ENCODE data around the gene GULP1. TPM values are rescaled to one million over a fixed set of nuclear protein-coding genes. Genes with fewer than 3 reads are reported as not detected.

Gene GULP1
- total and polyA plus RNA-seq, 7 donors, result 3.5 to 56.1 (median 50.9) TPM

DNA sequence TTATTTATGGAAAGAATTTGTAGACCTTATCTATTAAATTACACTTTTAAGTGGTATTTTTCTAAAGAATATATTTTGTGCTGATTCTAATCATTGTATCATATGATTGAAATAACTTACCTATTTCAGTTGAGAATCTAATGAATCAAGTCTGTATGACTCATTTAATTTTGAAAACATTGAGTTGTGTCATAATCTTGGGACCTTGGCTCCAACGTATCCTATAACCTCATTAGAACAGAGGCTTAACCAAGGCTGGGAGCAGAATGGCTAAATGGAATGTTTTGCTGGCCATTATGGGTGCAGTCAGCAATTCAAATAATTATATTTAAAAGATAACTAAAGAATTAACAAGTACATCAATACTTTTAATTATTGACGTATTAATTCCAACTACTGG lies 19.6 kb upstream of the GULP1 start:
- no peak overlapping the region for H3K4me3 ChIP-seq
- H3K36me3 ChIP-seq, result no peaks in the 10 kb centered on the region
- intact Hi-C loops (cut with DNase I), result no loop called here
- H3K4me1 ChIP-seq, result no peaks in the 10 kb centered on the region
- no peak overlapping the region for H3K27ac ChIP-seq
- 87 to 92% methylated on average over 2 of the region's 2 CpGs for WGBS, 2 donors
- DNase-seq, result no peak
- H3K9me3 ChIP-seq, result no peaks in the 10 kb centered on the region
- H3K27me3 ChIP-seq, result no peaks in the 10 kb centered on the region
- TF ChIP-seq, protein P1, sequence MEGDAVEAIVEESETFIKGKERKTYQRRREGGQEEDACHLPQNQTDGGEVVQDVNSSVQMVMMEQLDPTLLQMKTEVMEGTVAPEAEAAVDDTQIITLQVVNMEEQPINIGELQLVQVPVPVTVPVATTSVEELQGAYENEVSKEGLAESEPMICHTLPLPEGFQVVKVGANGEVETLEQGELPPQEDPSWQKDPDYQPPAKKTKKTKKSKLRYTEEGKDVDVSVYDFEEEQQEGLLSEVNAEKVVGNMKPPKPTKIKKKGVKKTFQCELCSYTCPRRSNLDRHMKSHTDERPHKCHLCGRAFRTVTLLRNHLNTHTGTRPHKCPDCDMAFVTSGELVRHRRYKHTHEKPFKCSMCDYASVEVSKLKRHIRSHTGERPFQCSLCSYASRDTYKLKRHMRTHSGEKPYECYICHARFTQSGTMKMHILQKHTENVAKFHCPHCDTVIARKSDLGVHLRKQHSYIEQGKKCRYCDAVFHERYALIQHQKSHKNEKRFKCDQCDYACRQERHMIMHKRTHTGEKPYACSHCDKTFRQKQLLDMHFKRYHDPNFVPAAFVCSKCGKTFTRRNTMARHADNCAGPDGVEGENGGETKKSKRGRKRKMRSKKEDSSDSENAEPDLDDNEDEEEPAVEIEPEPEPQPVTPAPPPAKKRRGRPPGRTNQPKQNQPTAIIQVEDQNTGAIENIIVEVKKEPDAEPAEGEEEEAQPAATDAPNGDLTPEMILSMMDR (IDR thresholded peaks at IDR 0.05), result no peak
- TF ChIP-seq POLR2AphosphoS5 (IDR thresholded peaks at IDR 0.05), result no peak
- TF ChIP-seq EP300 (IDR thresholded peaks at IDR 0.05), result no peak
- TF ChIP-seq POLR2A (IDR thresholded peaks at IDR 0.05), result no peak

DNA sequence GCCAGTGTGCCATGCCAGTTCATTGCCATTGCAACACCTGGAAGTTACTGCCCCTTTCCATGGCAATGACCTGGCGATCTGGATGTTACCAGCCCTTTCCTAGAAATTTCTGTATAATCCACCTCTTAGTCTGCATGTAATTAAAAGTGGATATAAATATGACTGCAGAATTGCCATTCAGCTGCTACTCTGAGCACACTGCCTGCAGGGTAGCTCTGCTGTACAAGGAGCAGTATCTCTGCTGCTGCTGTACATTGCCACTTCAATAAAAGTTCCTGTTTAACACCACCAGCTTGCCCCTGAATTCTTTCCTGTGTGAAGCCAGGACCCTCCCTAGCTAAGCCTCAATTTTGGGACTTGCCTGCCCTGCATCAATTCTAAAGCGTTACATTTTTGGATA lies 17.4 kb upstream of the GULP1 start:
- WGBS, 2 donors, result 71 to 83% methylated on average over 2 of the region's 2 CpGs
- H3K27ac ChIP-seq, result no peak overlapping the region

DNA sequence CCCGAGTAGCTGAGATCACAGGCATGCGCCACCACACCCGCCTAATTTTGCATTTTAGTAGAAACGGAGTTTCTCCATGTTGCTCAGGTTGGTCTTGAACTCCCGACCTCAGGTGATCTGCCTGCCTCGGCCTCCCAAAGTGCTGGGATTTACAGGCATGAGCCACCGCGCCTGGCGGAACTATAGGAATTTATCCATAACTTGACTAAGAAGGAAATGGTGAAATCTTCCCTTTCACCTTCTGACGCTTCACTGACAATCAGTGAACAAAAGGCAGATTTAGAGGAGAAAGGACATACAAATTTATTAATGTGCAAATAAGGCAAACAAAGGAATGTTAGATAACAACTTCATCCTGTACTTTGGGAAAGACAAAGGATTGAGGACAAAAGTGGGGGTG lies 15.4 kb upstream of the GULP1 start:
- Histone ChIP-seq H3K4me3 (no peak overlapping the region), H3K9me3 (no peaks in the 10 kb centered on the region), H3K27me3 (no peaks in the 10 kb centered on the region), H3K36me3 (no peaks in the 10 kb centered on the region), H3K27ac (no peak overlapping the region), H3K4me1 (no peaks in the 10 kb centered on the region)
- 89 to 92% methylated on average over 10 of the region's 10 CpGs for WGBS, 2 donors
- intact Hi-C loops (cut with DNase I), result no loop called here
- no peak for DNase-seq
- TF ChIP-seq EP300 (IDR thresholded peaks at IDR 0.05) (no peak), POLR2AphosphoS5 (IDR thresholded peaks at IDR 0.05) (no peak), POLR2A (IDR thresholded peaks at IDR 0.05) (no peak)
- TF ChIP-seq, protein P1 (IDR thresholded peaks at IDR 0.05), result no peak

More for the DNA sequence above, 17.4 kb upstream of the GULP1 start:
- no peak overlapping the region for H3K4me3 ChIP-seq
- H3K9me3 ChIP-seq, result no peaks in the 10 kb centered on the region
- no peaks in the 10 kb centered on the region for H3K27me3 ChIP-seq
- no peaks in the 10 kb centered on the region for H3K36me3 ChIP-seq
- DNase-seq, result no peak
- TF ChIP-seq EP300 (IDR thresholded peaks at IDR 0.05) (no peak), POLR2AphosphoS5 (IDR thresholded peaks at IDR 0.05) (no peak), POLR2A (IDR thresholded peaks at IDR 0.05) (no peak)
- TF ChIP-seq, protein P1 (IDR thresholded peaks at IDR 0.05), result no peak
- H3K4me1 ChIP-seq, result no peaks in the 10 kb centered on the region
- intact Hi-C loops (cut with DNase I), result no loop called here

DNA sequence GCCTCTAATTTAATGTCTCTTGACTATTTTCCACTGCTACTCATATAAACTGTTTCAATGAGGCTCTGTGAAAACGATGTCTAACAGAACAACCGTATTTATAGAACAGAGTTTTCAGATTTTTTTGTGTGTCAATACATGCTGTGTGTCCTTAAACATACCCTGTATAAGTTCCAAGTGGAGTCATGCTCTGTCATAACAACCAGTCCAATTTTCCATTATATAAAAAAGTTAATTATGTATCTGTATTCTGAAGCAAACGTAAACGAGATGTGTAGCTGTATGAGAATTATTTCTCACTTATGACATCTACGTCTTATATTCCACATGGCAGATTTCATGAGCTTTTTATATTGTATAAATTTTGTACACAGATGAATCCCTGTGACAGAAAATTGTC lies 13.9 kb upstream of the GULP1 start:
- DNase-seq, result no peak
- Histone ChIP-seq H3K9me3 (no peaks in the 10 kb centered on the region), H3K36me3 (no peaks in the 10 kb centered on the region), H3K27ac (no peak overlapping the region), H3K4me1 (no peaks in the 10 kb centered on the region), H3K4me3 (no peak overlapping the region), H3K27me3 (no peaks in the 10 kb centered on the region)
- intact Hi-C loops (cut with DNase I), result no loop called here
- TF ChIP-seq, protein P1 (IDR thresholded peaks at IDR 0.05), result no peak
- no peak for TF ChIP-seq POLR2AphosphoS5 (IDR thresholded peaks at IDR 0.05)
- TF ChIP-seq POLR2A (IDR thresholded peaks at IDR 0.05), result no peak
- TF ChIP-seq EP300 (IDR thresholded peaks at IDR 0.05), result no peak
- WGBS, 2 donors, result 61 to 85% methylated on average over 5 of the region's 5 CpGs

DNA sequence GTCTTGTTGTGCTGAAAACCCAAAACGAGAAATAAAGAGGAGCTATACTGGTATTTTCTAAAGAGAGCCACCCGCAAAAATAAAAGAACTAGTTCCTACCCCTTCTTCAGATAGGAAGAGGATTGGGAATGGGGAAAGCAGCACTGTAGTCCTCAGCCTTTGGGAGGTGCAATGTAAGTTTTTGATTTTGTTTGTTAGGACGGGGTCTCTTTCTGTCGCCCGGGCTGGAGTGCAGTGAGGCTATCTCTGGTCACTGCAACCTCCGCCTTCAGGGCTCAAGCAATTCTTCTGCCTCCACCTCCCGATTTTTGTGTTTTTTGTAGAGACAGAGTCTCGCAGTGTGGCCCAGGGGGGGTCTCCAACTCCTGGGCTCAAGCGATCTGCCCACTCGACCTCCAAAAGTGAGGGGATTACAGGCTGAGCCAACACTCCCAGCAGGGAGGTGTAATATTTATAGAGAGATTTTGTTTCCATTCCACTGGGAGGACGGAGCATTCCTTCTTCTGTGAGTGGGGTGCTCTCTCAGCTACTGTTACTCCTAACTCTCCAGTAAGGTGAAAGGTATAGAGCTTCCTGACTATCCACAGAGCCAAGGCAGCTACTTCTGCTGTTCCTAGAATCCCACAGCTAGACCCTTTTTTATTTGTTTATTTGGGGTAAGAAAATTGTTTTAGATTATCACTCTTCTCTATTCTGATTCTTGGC lies 13.1 kb upstream of the GULP1 start:
- Histone ChIP-seq H3K36me3 (no peaks in the 10 kb centered on the region), H3K4me3 (no peak overlapping the region), H3K27me3 (no peaks in the 10 kb centered on the region), H3K9me3 (no peaks in the 10 kb centered on the region), H3K4me1 (no peaks in the 10 kb centered on the region), H3K27ac (no peak overlapping the region)
- intact Hi-C loops (cut with DNase I), result no loop called here
- TF ChIP-seq EP300 (IDR thresholded peaks at IDR 0.05) (no peak), POLR2AphosphoS5 (IDR thresholded peaks at IDR 0.05) (no peak), POLR2A (IDR thresholded peaks at IDR 0.05) (no peak)
- TF ChIP-seq, protein P1 (IDR thresholded peaks at IDR 0.05), result no peak
- WGBS, 2 donors, result 72 to 74% methylated on average over 11 of the region's 11 CpGs
- peak; percentile 49 for DNase-seq
